Fibroblast of pulmonary artery (primary cell): ENCODE measurements around the gene LMLN.

Experiments used
- DNase-seq: peaks from one replicate; pipeline ENCODE4 v3.0.0-alpha.2; 2010; ENCODE audit warnings: low read depth
- H3K4me3 ChIP-seq: replicated peaks from 2 replicates; pipeline ENCODE4 v1.5.1; 2011; ENCODE audit warnings: low read depth, mild to moderate bottlenecking, control low read depth, low read length, moderate library complexity
- CTCF ChIP-seq: IDR thresholded peaks from 2 replicates; pipeline ENCODE4 v1.5.1; 2011; ENCODE audit warnings: mild to moderate bottlenecking, control low read depth, low read length, inconsistent platforms; ENCODE audit errors: missing control alignments

Gene LMLN

DNA sequence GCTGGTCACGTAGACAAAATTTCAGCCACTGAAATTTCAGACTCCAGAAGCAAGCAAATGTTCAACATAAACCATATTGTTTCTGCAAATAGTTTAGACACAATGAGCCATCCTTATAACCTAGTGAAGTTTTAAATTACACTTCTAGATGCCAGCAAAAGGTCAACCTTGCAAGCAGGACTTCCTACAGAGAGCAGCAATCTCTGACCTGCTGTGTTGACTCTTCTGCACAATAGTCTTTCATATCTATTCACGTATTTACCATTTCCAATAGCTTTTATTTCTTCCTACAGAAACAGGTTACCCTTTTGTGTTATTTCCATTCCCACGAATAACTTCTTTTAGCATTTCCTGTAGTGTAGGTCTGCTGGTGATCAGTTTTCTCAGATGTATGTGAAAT lies 10.6 kb downstream of the LMLN start:
- TF ChIP-seq CTCF = no peak
- no peak overlapping the region for H3K4me3 ChIP-seq
- no peak for DNase-seq

DNA sequence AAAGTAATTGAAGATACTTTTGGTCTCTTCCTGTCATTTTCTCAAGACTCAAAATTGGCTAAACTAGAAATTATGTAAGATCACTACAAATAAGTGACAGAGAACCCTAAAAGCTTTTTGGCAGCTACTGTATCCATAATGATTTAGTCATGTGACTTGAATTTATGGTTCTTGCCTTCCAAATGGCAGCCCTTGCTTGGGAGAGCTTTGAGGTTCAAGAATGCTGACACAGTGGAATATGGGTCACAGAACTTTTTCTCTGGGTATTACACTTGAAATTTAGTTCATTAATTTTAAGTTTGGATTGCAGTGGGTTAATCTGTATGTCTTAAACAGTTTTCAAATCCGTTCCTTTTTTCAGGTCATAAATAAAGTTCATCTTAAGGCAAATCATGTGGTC lies 14.0 kb downstream of the LMLN start:
- no peak overlapping the region for H3K4me3 ChIP-seq
- DNase-seq = no peak
- TF ChIP-seq CTCF = no peak

- no peak overlapping the region for H3K4me3 ChIP-seq
- DNase-seq = no peak
- no peak for TF ChIP-seq CTCF
These were observed 15.3 kb downstream of the LMLN start for GRCh38 chr3:197975311-197975710.

- no peak for DNase-seq
- no peak overlapping the region for H3K4me3 ChIP-seq
- no peak for TF ChIP-seq CTCF
These were observed 23.1 kb downstream of the LMLN start for GRCh38 chr3:197983076-197983475.

- no peak for DNase-seq
- no peak overlapping the region for H3K4me3 ChIP-seq
- TF ChIP-seq CTCF = no peak
These were observed 29.6 kb downstream of the LMLN start for GRCh38 chr3:197989651-197990050.

DNA sequence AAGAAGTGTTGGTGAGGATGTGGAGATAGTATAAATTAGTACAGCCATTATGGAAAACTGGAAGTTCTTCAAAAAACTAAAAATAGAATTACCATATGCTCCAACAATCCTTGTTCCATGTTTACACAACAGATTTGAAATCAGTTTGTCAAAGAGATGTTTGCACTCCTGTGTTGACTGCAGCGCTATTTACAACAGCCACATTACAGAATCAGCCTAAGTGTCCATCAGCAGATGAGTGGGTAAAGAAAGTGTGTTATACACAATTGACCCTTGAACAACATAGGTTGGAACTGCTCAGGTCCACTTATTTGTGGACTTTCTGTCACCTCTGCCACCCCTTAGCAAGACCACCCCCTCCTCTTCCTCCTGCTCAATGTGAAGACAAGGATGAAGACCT lies 34.7 kb downstream of the LMLN start:
- no peak overlapping the region for H3K4me3 ChIP-seq
- no peak for DNase-seq
- TF ChIP-seq CTCF = no peak

GRCh38 chr3:197996855-197997254 lies 36.8 kb downstream of the LMLN start:
- H3K4me3 ChIP-seq = no peak overlapping the region
- no peak for DNase-seq
- no peak for TF ChIP-seq CTCF
